ENCODE results near the gene OPCML.
A peak's percentile ranks its signal among the peaks of the same experiment; 100 is the strongest.

The OPCML gene

DNA sequence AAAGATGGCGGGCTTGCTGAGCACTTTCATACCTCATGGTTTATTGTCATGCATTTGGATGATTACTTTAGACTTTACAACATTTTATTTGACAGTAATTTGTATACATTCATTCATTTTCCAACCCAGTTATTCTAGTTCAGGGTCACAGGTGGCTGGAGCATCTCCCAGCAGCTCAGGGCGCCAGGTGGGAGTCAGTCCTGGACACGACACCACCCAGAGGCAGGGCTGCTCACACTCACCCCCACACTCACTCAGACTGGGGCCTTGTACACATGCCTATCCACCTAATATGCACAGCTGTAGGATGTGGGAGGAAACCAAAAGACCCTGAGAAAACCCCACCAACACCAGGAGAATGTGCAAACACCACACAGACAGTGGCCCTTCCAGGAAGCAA, 123.9 kb downstream of the OPCML start:
- no peak for DNase-seq

DNA sequence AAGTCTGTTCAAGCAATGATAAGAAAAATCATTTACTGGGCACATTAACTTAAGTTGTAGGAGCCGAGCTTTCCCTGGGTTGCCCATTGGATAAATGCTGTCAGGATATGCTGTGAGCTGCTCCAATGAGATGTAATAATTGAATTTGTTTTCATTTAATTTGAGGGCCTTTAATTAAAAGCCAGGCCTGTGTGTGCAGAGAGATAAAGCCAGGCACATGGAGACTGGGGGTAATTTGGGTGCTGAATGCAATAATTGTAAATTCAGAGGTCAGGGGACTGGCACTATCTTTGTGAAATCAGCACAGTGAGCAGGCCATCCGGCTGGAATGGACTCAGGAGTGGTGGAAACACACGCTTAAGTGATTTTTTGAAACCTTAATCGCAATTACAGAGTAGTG, 125.8 kb downstream of the OPCML start:
- DNase-seq, result no peak

DNA sequence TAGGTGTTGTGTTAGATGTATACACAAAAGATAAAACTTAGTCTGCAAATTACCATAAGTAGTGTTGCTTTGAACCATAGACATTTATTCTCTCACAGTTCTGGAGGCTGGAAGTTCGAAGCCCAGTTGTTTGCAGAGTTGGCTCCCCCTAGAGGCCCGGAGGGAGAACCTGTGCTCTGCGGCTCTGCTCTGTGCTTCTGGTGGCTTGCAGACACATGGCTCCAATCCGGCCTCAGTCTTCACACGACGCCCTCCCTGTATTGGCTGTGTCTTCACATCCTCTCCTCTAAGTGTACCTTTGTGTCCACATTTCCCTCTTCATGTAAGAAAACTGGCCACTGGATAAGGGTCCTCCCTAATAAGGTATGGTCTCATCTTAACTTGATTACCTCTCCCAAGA, 128.4 kb downstream of the OPCML start:
- peak; percentile 46 for DNase-seq

DNA sequence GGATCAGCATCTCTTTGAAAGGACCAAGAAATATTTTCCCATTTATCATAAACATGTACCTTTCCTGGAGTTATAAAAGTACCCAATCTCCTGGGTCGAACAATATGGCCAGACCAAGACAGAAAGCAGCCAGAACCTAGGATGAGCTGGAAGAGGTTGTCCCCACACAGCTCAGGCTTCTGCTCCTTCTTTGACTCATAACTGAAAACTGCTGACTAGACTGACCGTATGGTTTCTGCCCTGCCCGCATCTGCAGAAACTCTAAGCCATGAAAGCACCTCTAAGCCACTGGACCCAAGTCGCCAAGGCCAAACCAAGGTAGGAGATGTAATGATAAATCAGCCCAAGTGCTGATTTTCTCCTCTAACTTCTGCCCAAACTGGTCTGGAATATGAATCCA, 129.8 kb downstream of the OPCML start:
- DNase-seq, result no peak

DNA sequence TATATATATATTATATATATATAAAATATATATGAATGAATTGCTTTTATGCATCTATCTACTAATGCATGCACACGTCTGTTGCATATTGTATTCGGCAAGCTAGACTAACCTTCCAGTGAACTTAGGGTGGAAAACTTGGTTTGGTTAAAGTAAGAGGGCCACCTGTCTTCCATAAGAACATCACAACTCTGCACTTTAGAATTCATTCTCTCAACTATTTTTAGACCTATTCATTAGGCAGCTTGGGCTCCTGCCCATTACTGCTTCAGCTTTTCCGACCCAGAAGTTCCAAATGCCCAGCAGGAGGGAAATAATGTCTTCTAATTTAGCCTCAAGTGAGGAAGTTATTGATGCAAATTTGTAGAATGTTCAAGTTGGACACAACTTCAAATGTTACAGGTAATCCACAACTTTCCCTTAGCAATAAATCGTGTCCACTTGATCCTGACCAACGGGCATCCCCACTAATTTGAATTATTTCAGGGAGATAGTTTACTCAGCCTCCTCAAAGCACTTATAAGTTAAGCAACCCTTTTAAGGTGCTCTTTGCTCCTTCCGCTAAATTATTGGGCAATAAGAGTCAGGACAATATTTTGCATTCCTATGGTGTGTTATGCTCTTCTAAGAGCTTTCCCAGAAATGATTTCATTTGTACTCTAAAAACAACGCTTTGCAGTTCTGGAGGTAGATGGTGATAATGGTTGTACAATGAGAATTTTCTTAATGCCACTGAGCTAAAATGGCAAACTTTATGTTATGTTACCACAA, 132.3 kb downstream of the OPCML start:
- no peak for DNase-seq

DNA sequence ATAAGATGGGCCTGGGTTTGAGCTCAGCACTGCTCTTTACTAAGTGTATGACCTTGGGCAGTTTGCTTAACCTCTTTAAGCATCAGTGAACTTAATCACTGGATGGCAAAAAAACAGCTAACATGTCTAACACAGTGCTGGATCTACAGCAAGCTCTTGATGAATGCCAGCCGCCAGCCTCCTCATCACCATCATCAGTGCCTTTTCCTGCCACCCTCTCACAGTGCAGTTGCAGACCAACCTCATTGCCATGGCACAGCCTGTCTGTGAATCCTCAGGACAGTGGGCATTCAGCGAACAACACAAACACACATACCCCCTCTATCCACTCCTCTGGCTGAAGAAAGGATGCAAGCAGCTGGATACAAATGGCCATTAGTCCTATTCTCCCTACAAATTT, 133.0 kb downstream of the OPCML start:
- no peak for DNase-seq

DNA sequence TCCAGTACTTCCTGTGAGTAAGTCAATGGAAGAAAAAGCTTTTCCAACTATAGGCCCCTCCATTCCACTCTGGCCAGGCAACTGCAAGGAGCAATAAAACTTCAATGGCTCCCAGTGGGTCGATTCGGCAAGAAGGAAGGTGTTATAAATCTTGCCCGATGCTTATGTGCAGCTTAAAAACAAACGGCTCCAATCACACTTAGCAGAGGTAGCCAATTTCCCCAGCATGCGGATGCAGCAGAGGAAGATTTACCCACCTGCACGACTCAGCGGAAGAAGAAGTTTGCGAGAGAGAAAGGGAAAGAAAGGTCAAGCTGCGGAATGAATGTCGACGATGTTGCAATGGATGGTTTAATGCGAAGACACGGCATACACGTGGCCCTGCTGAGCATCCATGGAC, 141.5 kb downstream of the OPCML start:
- DNase-seq, result no peak

DNA sequence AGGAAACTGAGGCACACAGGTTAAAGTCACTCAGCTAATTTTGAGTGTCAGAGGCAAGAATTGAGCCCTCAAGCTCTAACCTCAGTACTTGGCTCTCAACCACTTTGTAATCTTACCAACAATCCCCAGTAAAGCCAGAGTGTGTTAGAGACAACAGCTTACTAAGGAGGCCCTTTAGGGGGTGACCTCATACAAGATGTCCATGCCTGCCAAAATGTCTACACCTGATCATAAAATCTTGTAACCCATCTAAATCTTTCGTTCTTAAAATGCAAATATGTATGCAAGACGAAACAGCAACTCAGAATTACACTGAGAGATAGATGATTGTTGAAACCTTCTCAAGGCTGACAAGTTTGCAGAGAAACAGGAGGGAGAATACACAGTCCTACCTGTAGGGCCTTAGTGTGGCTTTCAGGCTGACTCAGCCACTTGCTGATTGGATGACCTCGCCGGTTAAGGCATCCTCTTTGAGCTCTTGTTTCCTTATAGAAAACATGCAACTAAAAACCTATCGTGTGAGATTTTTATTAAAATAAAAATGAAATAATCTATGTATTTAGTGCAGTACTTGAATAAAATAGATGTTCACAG, 143.2 kb downstream of the OPCML start:
- DNase-seq, result no peak

DNA sequence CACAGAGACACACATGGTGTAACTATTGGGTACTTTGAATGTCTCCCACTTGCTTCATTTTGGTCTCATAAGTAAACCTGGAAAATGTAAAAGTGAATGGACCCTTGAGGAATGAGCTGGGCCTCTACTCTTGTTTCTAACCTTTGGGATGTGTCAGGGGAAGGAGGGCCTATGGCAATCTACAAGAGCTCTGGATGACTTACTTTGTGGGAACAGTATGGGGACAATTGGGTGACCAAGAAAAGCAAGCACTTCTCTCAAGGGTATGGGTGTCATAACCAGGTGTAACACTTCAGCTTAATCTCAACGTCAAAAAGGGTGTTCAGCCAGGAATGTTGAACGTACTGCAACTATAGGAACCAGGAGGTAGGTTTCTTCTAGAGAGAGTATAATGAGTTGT, 144.0 kb downstream of the OPCML start:
- DNase-seq, result no peak

DNA sequence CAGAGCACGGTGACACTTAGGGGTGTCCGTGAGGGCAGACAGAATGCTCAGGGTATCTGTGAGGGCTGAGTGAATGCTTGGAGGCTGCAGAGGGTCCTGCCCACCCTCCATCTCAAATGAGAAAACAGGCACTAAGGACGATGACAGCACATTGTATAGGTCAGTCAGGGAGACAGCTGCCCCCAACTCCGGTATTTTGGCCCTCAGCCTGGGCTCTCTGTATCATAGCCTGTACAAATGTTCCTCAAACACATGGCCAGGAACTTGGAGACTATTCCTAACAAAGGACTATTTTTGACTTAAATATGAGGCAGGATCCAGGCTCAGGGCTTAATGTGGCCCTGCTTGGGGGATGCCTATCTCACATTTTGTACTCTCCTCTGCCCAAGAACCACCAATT, 145.4 kb downstream of the OPCML start:
- no peak for DNase-seq

DNA sequence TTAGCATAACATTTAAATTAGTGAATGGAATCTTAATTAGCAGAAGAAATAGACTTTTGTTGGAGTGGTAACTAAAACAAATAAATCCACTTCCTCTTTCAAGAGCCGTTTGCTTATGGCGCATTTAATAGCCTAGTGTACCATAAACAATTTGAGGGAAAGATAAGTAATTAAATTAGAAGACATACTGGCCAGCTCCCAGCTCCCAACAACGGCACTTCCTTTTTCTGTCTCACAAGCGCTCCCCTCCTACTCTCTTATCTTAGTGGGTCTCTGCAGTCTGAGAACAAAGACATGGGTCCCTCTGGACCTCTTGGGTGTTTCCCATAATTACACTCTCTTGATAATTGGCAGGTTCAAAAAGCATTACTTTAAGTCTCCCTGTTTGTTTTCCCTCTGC, 146.0 kb downstream of the OPCML start:
- DNase-seq, result peak; percentile 78

DNA sequence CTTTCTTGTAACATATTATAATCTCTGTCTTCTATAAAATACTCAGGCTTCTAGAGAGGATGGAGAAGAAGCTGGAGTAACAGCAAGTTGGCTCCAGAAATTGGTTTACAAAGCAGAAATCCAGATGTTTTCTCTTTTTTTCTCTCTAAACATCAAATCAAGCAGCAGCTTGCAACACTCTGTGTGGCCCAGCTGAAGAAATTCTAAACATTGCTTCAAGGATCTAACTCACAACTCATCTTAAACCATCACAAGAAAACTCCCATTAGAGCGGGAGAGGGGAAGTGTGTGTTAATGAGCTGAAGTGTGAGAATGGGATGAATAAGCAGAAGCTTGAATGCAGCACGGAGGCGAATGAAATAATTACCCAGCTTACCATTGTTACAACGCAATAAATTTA, 146.5 kb downstream of the OPCML start:
- no peak for DNase-seq

DNA sequence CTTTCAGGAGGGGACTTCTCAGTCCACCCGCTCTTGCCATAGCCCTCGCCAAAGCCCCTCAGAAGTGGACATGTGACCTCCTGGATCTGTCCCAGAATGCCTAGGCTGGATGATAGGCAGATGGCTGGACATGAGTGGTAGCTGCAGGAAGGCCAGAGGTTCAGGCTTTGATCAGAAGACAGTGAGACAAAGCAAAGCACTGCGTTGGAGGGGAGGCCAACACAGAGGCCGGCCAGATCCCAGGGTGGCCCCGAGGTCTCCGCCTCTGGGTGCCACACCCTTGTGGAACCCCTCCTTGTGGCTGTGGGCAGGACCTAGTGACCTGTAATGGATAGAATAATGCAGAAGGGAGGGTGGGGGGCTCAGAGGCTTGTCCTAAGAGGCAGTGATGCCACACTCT, 147.6 kb downstream of the OPCML start:
- DNase-seq, result no peak

DNA sequence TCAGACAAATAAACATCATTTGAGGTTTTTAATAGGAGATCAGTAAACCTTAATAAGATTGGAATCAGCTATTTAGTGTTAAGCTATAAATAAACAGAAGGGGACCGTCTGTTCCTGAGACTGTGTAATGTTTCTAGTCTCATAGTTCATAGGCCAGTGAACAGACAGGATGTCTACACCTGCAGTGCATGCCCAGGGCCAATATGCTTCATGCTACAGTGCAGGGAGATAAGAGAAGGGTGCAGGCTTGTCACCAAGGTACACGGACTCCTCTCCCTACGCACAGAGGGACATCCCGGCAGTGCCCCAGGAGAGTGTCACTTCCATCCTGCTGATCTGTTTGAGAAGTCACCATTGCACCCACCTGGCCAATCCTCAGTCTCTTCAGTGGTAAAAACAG, 148.6 kb downstream of the OPCML start:
- no peak for DNase-seq

DNA sequence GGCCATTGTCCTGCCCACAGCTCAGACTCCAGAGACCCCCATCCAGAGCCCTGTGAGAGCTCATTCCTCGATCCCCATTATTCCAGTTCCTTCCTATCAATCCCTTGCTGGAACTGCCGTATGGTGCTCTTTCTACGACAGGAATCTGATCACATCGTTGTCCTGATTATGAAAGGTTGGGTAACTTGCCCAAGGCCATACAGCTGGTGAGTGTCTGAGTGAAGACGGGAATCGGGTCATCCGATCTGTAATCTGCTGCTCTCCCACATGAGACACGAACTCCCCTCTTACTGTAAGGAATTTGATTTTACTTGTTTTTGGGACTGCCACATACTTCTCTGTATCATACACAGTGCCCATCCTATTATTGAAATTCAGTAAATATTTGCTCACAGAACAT, 149.1 kb downstream of the OPCML start:
- DNase-seq, result no peak

DNA sequence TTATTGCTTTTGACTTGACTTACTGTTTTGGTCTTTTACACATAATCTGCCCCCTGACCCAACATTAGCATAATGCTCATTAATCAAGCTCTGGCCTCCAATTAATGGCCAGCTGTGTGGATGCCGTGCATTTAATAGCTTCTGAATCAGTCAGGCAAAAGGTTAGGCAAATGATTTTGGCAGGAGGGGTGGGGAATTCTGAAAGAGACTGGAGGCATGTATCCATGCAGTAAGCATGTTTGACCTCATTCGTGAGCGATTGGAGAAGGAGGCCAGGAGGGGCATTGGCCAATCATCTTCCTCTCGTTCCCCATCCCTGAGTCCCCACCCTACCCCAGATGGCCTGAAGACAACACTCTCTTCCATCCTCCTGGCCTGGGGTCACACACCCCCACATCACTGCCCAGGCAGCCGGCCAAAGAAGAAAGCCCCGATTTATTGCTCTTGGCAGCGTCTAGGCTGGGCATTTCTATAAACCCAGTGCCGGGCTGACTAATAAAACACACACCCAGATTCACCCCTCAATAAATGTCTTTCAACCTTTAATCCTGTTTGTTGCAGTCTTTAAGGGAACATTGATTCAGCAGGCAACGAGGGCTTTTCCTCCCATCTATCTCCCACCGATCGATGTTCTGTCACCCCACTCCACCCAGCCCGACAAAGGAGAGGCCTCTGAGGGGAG, 150.0 kb downstream of the OPCML start:
- DNase-seq, result no peak

DNA sequence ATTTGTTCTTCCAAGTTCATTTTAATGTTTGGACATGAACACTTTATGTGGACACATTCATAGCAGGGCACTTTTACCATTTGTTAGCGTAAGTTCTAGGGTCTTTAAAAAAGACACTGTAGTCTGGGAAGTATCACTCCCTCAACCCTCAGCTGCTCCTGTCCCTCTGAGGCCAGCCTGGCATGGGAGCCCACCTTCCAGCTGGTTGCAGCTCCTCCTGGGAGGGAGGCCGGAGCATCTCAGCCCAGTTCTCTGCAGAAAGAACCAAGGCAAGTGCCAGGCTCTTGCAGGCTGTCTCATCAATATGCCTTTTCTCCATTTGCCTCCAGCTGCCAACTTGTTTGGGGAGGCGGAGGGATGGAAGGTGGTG, 150.6 kb downstream of the OPCML start:
- DNase-seq, result no peak

DNA sequence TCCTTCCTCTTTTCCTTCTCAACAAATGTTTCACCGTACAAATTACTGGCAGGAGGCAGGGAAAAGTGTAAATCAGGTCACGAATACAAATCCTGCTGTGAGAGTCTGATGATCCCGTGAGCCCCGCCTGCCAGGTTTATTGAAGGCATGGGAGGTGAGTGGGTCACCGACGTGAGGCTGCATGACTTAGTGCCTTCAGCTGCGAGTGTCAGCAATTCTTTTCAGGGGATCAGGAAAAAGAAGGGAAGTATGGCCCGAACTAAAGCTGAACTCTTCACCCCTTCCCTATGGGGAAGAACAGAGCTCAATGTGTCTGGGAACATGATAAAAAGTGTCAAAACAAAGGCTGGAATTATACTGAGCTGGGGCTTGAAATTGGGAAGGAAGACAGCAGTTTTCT, 166.2 kb downstream of the OPCML start:
- DNase-seq, result no peak

DNA sequence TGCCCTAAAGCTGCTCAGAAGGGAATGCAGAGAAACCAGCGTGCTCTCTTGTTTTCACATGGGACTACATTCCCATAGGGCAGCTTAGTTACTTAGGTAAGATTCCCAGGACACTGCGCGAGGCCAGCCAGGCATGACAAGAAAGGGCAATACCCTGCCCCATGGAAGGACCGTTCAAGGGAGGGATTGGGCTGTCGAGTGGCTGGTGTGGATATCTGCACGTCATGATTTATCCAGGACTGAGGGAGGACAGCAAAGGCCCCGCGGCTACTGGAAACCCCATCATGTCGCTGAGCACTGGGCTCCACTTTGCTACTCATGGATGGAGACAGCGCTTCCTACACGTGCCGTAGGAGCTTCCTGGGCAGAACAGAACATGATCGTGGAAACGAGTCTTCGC, 169.4 kb downstream of the OPCML start:
- no peak for DNase-seq

DNA sequence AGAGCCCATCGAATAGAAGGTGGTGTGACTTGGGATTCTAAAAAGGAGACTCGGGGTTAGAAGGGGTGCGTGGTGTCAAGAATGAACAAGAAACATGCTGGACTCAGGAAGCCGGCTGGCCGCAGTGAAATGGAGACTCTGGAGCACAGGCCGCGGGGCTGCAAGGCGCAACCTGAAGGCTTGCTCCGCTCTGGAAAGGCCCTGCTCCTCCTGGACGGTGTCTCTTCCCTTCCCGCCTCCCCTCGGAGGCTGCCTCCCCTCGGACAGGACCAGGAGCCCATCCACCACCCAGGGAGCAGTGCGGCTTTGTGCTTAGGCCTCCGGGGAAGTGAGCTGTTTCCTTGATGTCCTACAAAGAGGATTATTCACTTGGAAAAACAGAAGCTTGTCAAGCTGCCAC, 170.1 kb downstream of the OPCML start:
- DNase-seq, result no peak

DNA sequence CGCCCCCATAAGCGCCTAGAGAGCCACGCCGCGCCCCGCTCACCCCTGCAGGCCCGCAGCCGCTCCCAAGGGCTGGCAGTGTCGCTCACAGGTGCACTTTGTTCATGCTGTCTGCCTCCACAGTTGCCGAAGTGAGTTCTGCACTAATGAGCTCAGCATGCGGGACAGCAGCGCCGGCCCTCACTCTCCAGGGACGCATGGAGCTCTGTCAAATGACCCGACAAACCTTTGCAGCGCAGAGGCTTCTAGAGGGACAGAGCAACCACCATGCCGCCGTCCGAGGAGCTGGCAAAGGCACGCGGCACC, 170.7 kb downstream of the OPCML start:
- DNase-seq, result no peak

DNA sequence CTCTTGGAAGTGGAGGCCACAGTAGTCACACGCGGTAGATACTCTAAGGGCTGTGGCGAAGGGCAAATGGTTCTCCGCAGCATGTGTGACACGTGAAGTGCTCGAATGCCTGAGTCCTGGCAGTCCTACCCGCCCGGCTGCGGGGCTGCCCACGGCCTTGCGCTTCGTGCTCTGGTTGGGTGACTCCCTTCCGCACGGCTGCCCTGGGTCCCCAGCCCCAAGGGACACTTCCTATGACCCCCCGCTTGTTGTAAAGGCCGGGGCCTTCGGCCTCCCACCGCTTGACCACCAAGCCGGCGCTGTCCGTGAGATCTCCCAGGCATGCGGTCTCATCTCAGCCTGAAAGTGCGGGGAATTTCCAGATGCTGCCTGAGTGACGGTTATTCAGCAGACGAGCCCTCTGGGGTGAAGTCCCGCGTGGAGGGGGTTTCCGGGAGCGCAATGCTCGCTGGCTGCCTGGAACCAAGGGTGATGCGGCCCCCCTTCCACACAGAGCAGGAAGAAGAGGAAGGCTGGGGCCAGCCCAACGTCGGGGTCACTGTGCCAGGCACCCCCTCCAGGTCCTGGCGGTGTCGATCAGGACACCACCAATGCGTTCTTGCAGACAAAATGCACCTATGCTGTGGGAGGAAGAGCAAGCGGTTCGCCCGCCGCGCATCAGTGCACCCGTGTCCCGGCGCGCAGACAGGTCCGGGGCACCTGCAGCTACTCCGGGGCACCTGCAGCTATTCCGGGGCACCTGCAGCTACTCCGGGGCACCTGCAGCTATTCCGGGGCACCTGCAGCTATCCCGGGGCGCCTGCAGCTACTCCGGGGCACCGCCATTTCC, 171.2 kb downstream of the OPCML start:
- no peak for DNase-seq

DNA sequence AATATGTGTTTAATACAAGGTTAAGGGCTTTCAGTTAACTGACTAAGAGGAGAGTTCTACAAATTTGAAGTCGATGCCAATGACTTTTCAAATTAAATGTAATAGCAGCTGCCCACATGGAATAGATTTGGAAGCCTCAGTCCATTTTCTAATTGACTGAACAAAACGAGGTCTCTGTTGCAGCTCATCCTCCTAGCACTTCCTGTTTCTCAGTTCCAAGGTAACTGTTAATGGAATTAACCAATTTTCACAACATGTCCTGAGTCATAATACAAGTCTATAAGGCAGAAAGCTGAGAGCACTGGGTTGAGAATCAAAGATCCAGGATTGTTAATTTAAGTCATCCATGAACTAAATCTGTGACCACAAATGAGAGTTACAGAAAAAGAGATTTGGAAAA, 177.2 kb downstream of the OPCML start:
- DNase-seq, result no peak

DNA sequence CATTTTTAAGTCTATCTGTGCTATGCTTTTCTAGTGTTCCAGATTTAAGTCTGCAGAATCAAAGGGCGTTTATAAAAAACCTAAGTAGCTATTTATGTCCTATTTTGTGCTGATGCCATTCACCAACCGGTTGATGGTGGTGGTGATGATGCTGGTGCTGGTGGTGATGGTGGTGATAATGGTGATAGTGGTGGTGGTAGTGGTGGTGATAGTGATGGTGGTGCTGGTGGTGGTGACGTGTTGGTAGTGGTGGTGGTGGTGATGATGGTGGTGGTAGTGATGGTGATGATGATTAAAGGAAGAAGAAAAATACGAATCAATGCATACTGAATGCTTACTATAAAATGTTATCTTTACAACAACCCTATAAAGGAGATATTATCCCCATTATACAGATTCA, 178.2 kb downstream of the OPCML start:
- no peak for DNase-seq

Data from OCI-M1 (cell line).